Ovary (tissue), 9 donors: ENCODE data around the gene B4GALT5. TPM values are rescaled to one million over a fixed set of nuclear protein-coding genes. Genes with fewer than 3 reads are reported as not detected.

ENCODE experiments used
- DNase-seq, 5 donors: peaks; one replicate each; pipeline ENCODE4 v3.0.0-alpha.2; 2019 to 2020
- H3K27ac ChIP-seq, 2 donors: fragments of 200-600 bp; one replicate each; pipeline versions ENCODE4 v1.5.1 to v1.8.0; 2019 to 2022
- H3K27me3 ChIP-seq: fragments of 200-600 bp; one replicate; pipeline ENCODE4 v1.8.0; 2022
- H3K36me3 ChIP-seq: fragments of 200-600 bp; sonication (generic); one replicate; pipeline ENCODE4 v1.5.1; 2019
- H3K4me1 ChIP-seq: one replicate; pipeline ENCODE4 v1.8.1; 2013; ENCODE audit warnings: mild to moderate bottlenecking, moderate library complexity; ENCODE audit not compliant: insufficient read depth
- H3K4me3 ChIP-seq: fragments of 200-600 bp; sonication (generic); one replicate; pipeline ENCODE4 v1.5.1; 2017
- H3K9me3 ChIP-seq, 2 donors: fragments of 200-600 bp in 1 of 2; sonication (generic) in 1 of 2; one replicate each; pipeline versions ENCODE4 v1.5.1 to v1.8.1; 2013 to 2019; ENCODE audit warnings: mild to moderate bottlenecking in 1 of 2, moderate library complexity in 1 of 2
- EP300 ChIP-seq: sonication (generic); formaldehyde crosslinking; IDR thresholded peaks from one replicate; pipeline ENCODE4 v1.6.1; 2017; ENCODE audit warnings: antibody characterized with exemption
- POLR2A ChIP-seq: fragments of 450-650 bp; IDR thresholded peaks from one replicate; pipeline ENCODE4 v1.6.1; 2017; ENCODE audit warnings: antibody characterized with exemption, mild to moderate bottlenecking, moderate library complexity
- WGBS, 3 donors: extraction: QIAGEN DNeasy Blood & Tissue Kit in 1 of 3; methylation state at CpG; one replicate each; pipeline versions ENCODE4 v1.1.5 to v1.1.7; 2013 to 2017; 5-methylcytosine and 5-hydroxymethylcytosine counted together
- intact Hi-C, 4 donors: fragments of 100-400 bp; cut with DNase I; formaldehyde crosslinking; loops; one replicate each; pipeline versions ENCODE4 v1.11.0 to v1.15.1; 2022 to 2023
- polyA plus RNA-seq, 2 donors: library from polyadenylated mRNA; stranded (reverse); fragments of 200-250 nt in 1 of 2; fragments of 350-450 nt in 1 of 2; fragmentation: Illumina TruSeq in 1 of 2; extraction: RNeasy Lipid Tissue Mini Kit (QIAGEN cat#74804) in 1 of 2; gene quantifications; one replicate each; pipeline ENCODE4 v1.2.3, GENCODE V29; 2013 to 2014
- total RNA-seq, 7 donors: library from RNA; depleted of rRNA in 2 of 7; stranded (reverse); fragments of >200 nt in 2 of 7; fragmentation: NEBNext Ultra II Directional in 3 of 7; extraction: Animal tissue kit (Norgen Biotek cat#: 25700) in 3 of 7; gene quantifications; one replicate each; pipeline versions ENCODE4 v1.1.0 to v1.2.4, GENCODE V29; 2016 to 2023
- TF ChIP-seq, protein P1 (sequence below), 3 donors: fragments of 450-650 bp in 2 of 3; fragments of 200-600 bp in 1 of 3; IDR thresholded peaks; one replicate each; pipeline versions ENCODE4 v1.5.1 to v1.8.0; 2016 to 2022; ENCODE audit warnings: antibody characterized with exemption in 3 of 3, mild to moderate bottlenecking in 1 of 3
- donor health status: DM: no; HTN: no; CAD: no; lungs with moderate emphysema.
- donor health status: DM: no; HTN: no; CAD: no.
- donor health status: Bipolar disorder and iron deficiency.
- donor health status: DM: yes; HTN: yes; CAD: no.
- donor health status: DM: no; HTN: no; CAD: no.
- donor health status: DM: yes; HTN: yes; CAD: no.

B4GALT5 gene
- total and polyA plus RNA-seq, 9 donors, result 19.0 to 53.6 (median 37.7) TPM

- H3K36me3 ChIP-seq, result no peaks in the 10 kb centered on the region
- TF ChIP-seq, protein P1, sequence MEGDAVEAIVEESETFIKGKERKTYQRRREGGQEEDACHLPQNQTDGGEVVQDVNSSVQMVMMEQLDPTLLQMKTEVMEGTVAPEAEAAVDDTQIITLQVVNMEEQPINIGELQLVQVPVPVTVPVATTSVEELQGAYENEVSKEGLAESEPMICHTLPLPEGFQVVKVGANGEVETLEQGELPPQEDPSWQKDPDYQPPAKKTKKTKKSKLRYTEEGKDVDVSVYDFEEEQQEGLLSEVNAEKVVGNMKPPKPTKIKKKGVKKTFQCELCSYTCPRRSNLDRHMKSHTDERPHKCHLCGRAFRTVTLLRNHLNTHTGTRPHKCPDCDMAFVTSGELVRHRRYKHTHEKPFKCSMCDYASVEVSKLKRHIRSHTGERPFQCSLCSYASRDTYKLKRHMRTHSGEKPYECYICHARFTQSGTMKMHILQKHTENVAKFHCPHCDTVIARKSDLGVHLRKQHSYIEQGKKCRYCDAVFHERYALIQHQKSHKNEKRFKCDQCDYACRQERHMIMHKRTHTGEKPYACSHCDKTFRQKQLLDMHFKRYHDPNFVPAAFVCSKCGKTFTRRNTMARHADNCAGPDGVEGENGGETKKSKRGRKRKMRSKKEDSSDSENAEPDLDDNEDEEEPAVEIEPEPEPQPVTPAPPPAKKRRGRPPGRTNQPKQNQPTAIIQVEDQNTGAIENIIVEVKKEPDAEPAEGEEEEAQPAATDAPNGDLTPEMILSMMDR (IDR thresholded peaks at IDR 0.05), result no peak
- no peak for TF ChIP-seq POLR2A
- TF ChIP-seq EP300, result no peak
- no peak for DNase-seq
- no peak overlapping the region for H3K4me3 ChIP-seq
- no peak overlapping the region for H3K27ac ChIP-seq
- WGBS, 3 donors, result 91 to 94% (median 92%) methylated on average over 6 of the region's 6 CpGs
- H3K9me3 ChIP-seq, result no peaks in the 10 kb centered on the region
- no peaks in the 10 kb centered on the region for H3K4me1 ChIP-seq
- intact Hi-C loops, result loop anchor here in 1 of 4 donors (10.0 kb wide), 1 partner anchor 90 kb away; the partner anchor contains the start of gene B4GALT5
- H3K27me3 ChIP-seq, result no peaks in the 10 kb centered on the region
Observed at GRCh38 chr20:49624317-49624716, 89.4 kb downstream of the B4GALT5 start.

- WGBS, 3 donors, result 74 to 91% (median 90%) methylated on average over 1 of the region's 1 CpG
- no peaks in the 10 kb centered on the region for H3K27me3 ChIP-seq
- no peak for TF ChIP-seq POLR2A
- no peak for TF ChIP-seq EP300
- TF ChIP-seq, protein P1 (IDR thresholded peaks at IDR 0.05), result no peak
- no peak overlapping the region for H3K4me3 ChIP-seq
- no peak for DNase-seq
- no peak overlapping the region for H3K27ac ChIP-seq
- H3K9me3 ChIP-seq, result no peaks in the 10 kb centered on the region
- H3K4me1 ChIP-seq, result no peaks in the 10 kb centered on the region
- intact Hi-C loops, result loop anchor here in 1 of 4 donors (10.0 kb wide), 1 partner anchor 93 kb away; the partner anchor contains the start of gene B4GALT5
- no peaks in the 10 kb centered on the region for H3K36me3 ChIP-seq
Observed at GRCh38 chr20:49622243-49622642, 91.4 kb downstream of the B4GALT5 start.

GRCh38 chr20:49620364-49621240, 93.1 kb downstream of the B4GALT5 start:
- H3K27me3 ChIP-seq, result no peaks in the 10 kb centered on the region
- 86 to 90% (median 88%) methylated on average over 12 of the region's 12 CpGs for WGBS, 3 donors
- intact Hi-C loops, result loop anchor here in 1 of 4 donors (10.0 kb wide), 1 partner anchor 94 kb away; the partner anchor contains the start of gene B4GALT5
- H3K9me3 ChIP-seq, result no peaks in the 10 kb centered on the region
- DNase-seq, result peak in 1 of 5 donors; percentile 7
- no peaks in the 10 kb centered on the region for H3K36me3 ChIP-seq
- H3K27ac ChIP-seq, result no peak overlapping the region
- no peaks in the 10 kb centered on the region for H3K4me1 ChIP-seq
- no peak overlapping the region for H3K4me3 ChIP-seq
- TF ChIP-seq, protein P1 (IDR thresholded peaks at IDR 0.05), result no peak
- TF ChIP-seq EP300 (no peak), POLR2A (no peak)

DNA sequence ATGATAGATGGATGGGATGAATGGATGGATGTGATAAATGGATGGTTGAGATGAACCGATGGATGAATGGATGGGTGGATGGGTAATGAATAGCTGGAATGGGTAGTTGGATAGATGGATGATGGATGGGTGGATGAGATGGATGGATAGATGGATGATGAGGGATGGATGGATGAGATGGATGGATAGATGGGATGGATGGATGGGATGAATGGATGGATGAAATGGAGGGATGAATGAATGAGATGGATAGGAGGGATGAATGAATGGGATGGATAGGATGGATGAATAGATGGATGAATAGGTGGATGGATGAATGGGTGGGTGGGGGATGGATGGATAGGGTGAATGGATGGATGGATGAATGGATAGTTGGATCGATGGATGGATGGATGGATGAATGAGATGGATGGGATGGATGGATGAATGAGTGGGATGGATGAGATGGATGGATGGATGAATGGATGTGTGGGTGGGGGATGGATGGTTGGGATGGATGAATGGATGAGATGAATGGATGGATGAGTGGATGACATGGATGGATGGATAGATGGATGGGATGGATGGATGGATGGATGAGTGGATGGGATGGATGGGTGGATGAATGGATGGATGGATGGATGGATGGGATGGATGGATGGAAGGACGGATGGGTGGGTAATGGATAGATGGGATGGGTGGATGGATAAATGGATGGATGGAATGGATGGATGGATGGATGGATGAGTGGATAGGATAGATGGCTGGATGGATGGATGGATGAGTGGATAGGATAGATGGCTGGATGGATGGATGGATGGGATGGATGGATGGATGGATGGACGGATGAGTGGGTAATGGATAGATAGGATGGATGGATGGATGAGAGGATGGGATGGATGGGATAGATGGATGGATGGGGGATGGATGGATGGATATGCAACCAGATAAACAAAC, 94.3 kb downstream of the B4GALT5 start:
- Histone ChIP-seq H3K36me3 (no peaks in the 10 kb centered on the region), H3K4me1 (no peaks in the 10 kb centered on the region), H3K9me3 (no peaks in the 10 kb centered on the region), H3K27me3 (no peaks in the 10 kb centered on the region), H3K27ac (no peak overlapping the region), H3K4me3 (no peak overlapping the region)
- intact Hi-C loops, result loop anchor here in 3 of 4 donors (10.0 kb wide), 3 partner anchors 95 to 315 kb away; partner anchors contain the start of genes B4GALT5 (in 1 of the 3) and RNF114 (in 1 of the 3)
- WGBS, 3 donors, result 94 to 97% (median 96%) methylated on average over 4 of the region's 4 CpGs
- no peak for TF ChIP-seq EP300
- TF ChIP-seq, protein P1 (IDR thresholded peaks at IDR 0.05), result no peak
- no peak for DNase-seq
